Breast epithelium (tissue), 3 donors: ENCODE measurements around the gene NDUFAF2.

ENCODE experiments used
- CTCF ChIP-seq, 3 donors: fragments of 450-650 bp; IDR thresholded peaks; one replicate each; pipeline ENCODE4 v1.5.1; 2016 to 2017; ENCODE audit warnings: antibody characterized with exemption in 3 of 3, mild to moderate bottlenecking in 3 of 3, moderate library complexity in 3 of 3
- POLR2A ChIP-seq: fragments of 450-650 bp; IDR thresholded peaks from one replicate; pipeline ENCODE4 v1.6.1; 2016; ENCODE audit warnings: antibody characterized with exemption, mild to moderate bottlenecking, moderate library complexity
- POLR2AphosphoS5 ChIP-seq, 3 donors: sonication (generic); formaldehyde crosslinking; IDR thresholded peaks; one replicate each; pipeline ENCODE4 v1.6.1; 2017; ENCODE audit warnings: antibody characterized with exemption in 3 of 3

GRCh38 chr5:61084658-61085057, 139.7 kb downstream of the NDUFAF2 start:
- TF ChIP-seq CTCF (IDR thresholded peaks at IDR 0.05) (no peak), POLR2AphosphoS5 (IDR thresholded peaks at IDR 0.05) (no peak), POLR2A (no peak)
